GM19193 (cell line): Measurements from ENCODE around the gene DDC.

ENCODE experiments used
- POLR2A ChIP-seq: IDR thresholded peaks from 4 replicates; pipeline ENCODE4 v1.6.1; 2011; ENCODE audit not compliant: insufficient read depth, insufficient read length; ENCODE audit errors: extremely low read depth

DDC gene

DNA sequence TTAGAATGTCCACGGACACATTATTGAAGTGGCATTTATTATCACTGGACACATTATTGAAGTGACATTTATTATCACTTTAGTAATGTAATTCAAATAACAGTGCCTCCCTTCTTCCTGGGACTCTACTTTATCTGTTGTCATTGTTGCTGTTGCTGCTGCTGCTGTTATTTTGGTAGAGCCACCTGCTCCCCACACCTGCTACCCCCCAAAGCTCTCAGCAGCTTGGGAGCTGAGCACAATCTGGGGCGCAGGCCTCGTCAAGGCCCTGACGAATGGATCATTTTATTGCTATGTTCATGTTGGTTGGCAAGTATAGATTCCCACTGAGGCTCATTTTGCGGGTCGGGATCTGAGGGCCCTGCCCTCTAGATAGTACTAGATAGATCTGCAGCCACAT, 139.9 kb downstream of the DDC start:
- no peak for TF ChIP-seq POLR2A

DNA sequence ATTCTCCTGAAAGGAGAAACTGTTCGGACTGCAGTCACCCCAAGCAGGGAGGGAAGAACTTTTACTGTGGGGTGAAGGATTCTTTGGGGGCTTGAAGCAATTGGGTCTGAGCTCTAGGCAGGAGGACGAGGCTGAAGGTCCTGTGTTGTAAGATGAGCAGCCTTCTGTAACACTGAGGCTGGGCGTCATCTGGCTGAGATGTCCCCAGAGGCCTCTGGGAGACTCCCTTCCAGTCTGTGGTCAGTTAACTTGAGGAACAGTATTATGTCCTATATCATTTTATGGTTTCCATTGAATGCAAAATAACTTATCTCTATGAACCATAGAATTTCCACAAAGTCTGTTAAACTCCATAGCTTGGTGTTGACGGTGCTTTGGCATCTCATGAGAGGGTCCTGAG, 141.3 kb downstream of the DDC start:
- TF ChIP-seq POLR2A: no peak

DNA sequence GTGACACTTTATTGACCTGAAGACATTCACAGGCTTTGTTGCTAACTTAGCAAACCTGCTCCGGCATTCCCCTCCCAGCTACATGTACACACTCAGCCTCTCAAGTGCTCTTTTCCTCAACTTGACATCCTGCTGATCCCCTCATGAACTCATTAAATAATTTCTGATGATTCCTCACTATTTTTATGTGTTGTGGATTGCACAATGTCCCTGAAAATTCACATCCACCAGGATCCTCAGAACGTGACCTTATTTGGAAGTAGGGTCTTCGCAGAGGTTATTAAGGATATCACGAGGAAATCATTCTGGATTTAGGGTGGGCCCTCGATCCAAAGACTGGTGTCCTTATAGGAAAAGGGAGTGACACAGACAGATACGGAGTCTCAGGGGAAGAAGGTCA, 142.3 kb downstream of the DDC start:
- no peak for TF ChIP-seq POLR2A

DNA sequence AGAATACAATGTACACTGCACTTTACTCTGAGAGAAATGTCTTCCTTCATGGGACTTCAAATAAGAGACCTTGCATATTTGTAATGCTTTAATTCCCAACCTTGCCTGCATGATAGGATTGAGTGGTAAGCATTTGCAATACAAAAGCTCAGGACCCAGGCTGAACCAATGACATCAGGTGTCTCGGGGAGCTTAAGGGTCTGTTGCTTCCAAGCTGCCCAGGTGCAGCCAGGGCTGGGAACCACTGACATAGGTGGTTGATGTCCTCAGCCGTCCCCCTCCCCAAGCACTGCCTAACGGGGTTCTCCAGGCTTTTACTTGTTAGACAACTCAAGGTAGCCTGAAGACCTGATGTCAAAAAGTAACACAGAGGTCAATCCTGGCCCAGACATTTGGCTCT, 144.2 kb downstream of the DDC start:
- TF ChIP-seq POLR2A: no peak

DNA sequence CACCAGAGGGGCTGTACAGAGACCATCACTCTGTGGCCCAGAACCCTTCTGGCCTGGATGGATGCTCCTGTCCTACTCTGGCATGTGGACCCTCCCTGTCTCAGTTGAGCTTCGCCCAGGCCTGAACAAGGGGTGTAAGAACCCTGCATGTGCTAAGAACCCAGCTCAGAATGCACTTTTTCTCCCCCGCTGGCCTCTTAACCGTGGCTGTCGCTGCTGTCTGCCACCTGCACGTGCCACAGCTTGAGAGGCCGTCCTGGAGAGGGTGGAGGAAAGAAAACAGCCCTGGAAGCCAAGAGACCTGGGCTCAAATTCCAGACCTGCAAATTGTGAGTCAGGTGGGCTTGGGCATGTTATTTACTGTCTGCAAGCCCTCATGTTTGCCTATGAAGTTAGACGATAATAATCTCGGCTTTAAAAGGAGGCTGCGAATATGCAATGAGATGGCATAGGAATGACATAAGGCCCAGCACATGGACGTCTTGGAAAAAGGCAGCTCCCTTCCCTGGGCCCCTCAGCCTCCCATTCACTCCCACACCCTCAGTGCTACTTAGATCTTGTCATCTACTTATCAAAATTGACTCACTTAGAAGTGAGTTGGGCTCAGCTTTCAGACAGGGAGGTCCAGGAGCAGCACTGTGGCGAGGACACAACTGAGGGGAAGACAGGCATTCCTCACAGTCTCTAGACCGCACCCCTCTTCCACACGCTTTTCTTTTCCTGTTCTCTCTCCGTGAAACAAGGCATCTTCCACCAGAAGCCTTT, 146.5 kb downstream of the DDC start:
- no peak for TF ChIP-seq POLR2A

DNA sequence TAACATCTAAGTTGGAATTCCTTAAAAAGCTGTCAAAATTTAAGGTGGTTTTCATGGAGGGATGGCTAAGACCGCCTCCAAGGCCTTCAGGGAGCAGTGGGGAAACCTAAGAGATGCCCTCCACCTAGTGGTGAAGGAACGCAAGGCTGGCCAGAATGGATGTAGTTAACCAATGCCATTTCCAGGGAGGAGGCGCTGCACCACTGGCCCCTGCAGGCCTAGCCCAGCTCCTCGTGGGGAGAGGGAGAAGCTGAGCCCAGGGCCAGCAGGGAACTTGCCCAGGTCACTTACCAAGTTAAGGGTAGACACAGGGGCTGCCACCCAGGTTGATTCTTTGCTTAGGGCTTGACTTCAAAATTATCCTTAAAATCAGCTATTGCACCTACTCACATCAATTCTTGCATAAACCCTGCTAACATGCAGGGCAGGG, 147.1 kb downstream of the DDC start:
- no peak for TF ChIP-seq POLR2A

DNA sequence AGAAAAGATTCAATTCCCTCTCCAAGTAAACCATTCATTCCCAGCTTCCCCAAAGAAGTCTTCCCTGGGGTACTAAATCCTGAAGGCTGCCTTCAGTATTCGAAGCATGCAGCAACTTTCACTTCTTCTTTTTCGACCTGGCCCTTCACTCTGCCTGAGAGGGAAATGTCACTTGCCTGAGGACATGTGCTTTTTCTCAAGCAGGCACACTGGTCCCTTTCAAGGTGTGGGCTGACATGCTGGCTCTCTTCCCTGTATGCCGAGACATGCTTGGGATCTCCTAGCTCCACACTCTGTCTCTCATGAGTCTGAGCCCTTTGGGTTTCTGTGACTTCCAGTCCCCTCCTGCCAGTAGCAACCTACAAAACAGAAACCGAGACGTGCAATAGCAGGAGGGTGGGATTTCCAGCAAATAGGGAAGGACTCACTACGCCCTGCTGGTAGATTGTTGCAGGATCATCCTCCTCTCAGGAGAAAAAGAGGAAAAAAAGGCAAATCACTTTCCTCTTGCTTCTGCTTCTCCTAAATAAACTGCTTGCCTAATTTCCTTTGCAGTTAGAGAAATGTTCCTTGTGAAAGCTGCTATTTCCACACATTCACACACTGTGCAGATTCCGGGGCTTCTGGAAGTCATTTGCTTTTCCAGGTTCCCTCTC, 148.6 kb downstream of the DDC start:
- TF ChIP-seq POLR2A: no peak

DNA sequence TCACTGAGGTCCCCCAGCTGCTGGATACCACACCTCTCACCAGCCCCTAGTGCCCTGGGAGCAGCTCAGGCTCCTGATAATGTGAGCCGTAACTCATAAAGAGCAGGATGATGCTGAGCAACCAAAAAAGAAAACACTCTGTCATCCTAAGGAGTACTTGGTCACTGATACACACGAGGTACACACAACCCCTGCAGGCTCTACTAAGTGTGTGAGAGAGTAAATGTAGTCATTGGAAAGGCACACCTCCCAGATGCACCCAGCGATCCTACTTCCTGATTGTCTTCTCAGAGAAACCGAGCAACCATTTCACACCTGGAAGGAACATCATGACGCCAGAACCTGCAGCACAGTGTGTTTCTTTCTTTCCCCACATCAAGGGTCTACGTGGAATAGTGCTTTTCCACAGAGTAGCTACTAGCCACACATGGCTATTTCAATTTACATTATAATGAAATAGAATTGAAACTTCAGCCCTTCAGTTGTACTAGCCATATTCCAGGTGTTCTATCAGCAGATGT, 149.3 kb downstream of the DDC start:
- TF ChIP-seq POLR2A: no peak

DNA sequence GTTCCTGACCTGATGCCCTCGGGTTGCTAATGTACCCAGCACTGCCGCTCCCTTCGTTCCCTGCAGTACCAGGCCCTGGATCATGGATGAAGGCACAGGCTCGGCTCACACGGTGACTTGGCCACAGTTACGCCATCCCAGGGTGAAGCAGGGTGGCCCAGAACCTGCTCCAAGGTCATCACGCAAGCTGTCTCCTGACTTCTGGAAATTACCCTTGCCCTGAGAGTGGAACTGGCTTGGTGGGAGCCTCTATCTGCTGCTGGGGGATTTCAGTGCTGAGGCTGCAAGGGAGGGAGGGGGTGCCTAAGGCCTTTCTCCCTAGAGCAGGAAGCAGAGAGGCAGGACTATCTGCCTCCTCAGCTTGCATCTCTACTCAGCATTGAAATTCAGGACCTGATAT, 151.6 kb downstream of the DDC start:
- TF ChIP-seq POLR2A: no peak

DNA sequence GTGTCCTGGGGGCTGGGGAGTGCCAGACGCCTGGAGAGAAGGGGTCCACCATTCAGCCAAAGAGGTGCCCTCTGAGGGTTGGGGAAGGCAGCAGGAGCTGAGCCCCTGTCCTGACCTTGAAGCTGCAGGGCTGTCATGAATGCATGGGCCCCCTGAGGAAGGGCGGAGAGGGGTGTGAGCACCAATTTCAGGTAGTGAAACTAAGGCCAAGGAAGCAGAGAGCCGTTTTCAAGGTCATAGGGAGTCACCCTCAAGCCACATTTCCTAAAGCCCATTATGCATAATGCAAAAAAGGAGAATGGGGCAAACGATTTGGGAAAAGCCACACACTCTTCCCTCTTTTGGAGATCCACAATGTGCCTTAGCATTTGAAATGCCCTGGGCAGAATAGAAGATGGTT, 152.2 kb downstream of the DDC start:
- TF ChIP-seq POLR2A: no peak

DNA sequence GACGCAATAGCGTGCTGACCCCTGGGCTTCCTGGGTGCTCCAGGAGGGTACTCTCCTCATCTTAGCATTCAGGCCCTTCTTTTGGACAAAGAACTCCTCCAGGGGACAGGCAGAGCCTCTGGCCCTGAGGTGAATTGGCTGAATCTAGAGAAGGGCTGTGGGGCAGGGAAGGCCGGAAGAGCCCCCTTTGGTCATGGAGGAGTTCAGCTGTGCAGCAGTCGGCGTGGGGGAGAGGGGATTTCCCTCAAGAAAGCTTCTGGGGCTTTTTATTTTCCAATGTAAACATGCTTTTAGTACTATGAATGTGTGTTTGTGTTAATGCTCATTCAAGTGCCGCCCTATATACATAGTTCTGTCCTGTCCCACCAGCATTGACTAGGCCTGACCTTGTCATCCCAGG, 153.9 kb downstream of the DDC start:
- TF ChIP-seq POLR2A: peak; percentile 20

DNA sequence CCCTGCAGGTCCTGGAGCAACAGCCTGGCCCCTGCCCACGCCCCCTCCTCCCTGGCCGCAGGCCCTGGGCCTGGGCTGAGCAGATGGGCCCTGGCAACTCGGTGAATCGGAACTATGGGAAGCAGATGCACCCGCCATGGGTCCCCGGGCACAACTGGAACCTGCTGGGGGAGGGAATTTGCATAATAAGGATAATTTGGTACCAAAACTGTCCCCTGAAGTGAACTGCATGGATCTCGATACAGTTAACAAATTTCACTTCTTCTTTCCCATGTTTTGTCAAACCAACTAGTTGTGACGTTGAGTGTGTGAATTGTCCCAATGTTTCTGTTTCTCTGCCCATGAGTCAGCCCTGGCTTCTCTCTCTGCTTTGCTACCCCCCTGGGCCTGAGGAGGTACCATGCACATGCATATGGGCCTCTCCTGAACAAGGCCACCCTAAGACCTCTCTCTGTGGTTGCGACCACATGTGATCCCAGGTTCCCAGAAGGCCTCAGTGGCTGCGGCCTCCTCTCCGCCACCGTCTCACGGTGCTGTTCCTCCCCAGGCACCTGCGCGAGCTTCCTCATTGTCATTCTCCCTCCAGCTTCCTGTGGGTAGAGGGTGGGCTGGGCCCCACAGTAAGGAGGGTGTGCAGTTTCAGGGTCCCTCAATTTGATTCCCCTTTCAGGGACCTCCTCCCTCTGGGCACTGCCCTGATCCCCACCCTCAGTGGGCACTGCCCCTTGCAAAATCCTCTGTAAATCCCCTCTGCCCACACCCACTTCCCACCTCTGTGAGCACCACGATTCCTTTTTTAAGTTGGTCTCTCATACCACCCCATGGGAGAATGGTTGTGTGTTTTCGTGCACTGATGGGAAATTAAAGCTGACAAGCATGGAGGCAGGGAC, 155.1 kb downstream of the DDC start:
- TF ChIP-seq POLR2A: no peak
